ENCODE data around the gene MTERF2. TPM values are rescaled to one million over a fixed set of nuclear protein-coding genes. Genes with fewer than 3 reads are reported as not detected.

The MTERF2 gene
- total RNA-seq, 1 experiment from 2014 or later, result 5.0 TPM

DNA sequence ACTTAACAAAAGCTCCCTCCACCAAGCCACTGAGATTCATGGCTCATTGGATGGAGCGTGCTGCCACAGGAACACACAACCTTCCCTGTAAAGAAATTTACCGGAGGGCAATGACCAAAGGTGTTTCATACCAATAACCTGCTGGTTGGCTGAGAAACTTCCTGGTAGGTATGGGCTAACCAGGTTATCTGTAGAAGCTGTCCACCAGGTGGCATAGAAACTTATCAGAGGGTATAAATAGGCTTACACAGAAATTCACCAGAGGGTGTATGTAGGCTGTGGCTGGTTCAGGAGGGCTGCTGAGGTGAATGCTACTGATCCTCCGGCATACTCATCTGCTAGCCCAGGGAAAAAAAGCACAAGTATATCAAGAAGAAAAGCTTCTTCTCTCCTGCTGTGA is 27.1 kb upstream of the MTERF2 start:
- Histone ChIP-seq H2BK20ac (ENCODE audit: low read depth, low read length, poor library complexity, severe bottlenecking) (no peak overlapping the region), H4K91ac (ENCODE audit: insufficient read length, low read depth, low read length) (no peak overlapping the region), H3K23me2 (ENCODE audit: insufficient read length, low read depth, low read length, poor library complexity, severe bottlenecking) (no peaks in the 10 kb centered on the region), H3T11ph (ENCODE audit: low read length) (no peak overlapping the region), H3K4me2 (ENCODE audit: insufficient read depth, insufficient read length, low read length) (no peak overlapping the region), H3K27me3 (ENCODE audit: insufficient read depth, low read length) (no peaks in the 10 kb centered on the region), H3K18ac (ENCODE audit: insufficient read length, low read depth, low read length) (no peak overlapping the region), H3K4me1 (ENCODE audit: insufficient read depth, low read length) (no peaks in the 10 kb centered on the region), H2AK5ac (ENCODE audit: insufficient read length, low read length) (no peak overlapping the region), H2BK5ac (ENCODE audit: insufficient read length, low read length) (no peak overlapping the region), H3K9me3 (ENCODE audit: control insufficient read depth, low read depth, low read length) (no peaks in the 10 kb centered on the region), H3K23ac (ENCODE audit: insufficient read length, low read depth, low read length) (no peak overlapping the region), H4K8ac (replicated peaks; ENCODE audit: insufficient read length, low read depth, low read length) (no peak overlapping the region), H3K14ac (ENCODE audit: insufficient read depth, low read length) (no peak overlapping the region), H2AFZ (ENCODE audit: low read length) (no peak overlapping the region), H3K4ac (ENCODE audit: low read depth, low read length) (no peak overlapping the region), H2BK120ac (ENCODE audit: low read depth, low read length, poor library complexity, severe bottlenecking) (no peak overlapping the region), H2BK12ac (ENCODE audit: insufficient read length, low read depth, low read length) (no peak overlapping the region), H3K27ac (ENCODE audit: insufficient read length, low read depth, low read length) (no peak overlapping the region), H3K56ac (ENCODE audit: insufficient read length, low read depth, low read length) (no peak overlapping the region), H4K20me1 (ENCODE audit: control insufficient read depth, insufficient read depth, insufficient read length) (no peaks in the 10 kb centered on the region), H3K79me1 (ENCODE audit: insufficient read depth, low read depth, low read length, poor library complexity, severe bottlenecking) (no peaks in the 10 kb centered on the region), H3K79me2 (ENCODE audit: insufficient read depth, low read length) (no peaks in the 10 kb centered on the region), H2BK15ac (ENCODE audit: low read depth, low read length) (no peak overlapping the region), H3K9ac (ENCODE audit: extremely low read depth, insufficient read length, low read length) (no peak overlapping the region), H4K5ac (ENCODE audit: insufficient read length, low read depth, low read length) (no peak overlapping the region)
- DNase-seq, result peak; percentile 38
- H3K4me1 Mint-ChIP-seq, result no peaks in the 10 kb centered on the region
- no peaks in the 10 kb centered on the region for H3K27me3 Mint-ChIP-seq (ENCODE audit: low read depth)
- no CpG with 5 or more reads among the region's 3 CpGs for WGBS (ENCODE audit: extremely low coverage, insufficient read length, low lambda C conversion rate)
- TF ChIP-seq, protein P1, sequence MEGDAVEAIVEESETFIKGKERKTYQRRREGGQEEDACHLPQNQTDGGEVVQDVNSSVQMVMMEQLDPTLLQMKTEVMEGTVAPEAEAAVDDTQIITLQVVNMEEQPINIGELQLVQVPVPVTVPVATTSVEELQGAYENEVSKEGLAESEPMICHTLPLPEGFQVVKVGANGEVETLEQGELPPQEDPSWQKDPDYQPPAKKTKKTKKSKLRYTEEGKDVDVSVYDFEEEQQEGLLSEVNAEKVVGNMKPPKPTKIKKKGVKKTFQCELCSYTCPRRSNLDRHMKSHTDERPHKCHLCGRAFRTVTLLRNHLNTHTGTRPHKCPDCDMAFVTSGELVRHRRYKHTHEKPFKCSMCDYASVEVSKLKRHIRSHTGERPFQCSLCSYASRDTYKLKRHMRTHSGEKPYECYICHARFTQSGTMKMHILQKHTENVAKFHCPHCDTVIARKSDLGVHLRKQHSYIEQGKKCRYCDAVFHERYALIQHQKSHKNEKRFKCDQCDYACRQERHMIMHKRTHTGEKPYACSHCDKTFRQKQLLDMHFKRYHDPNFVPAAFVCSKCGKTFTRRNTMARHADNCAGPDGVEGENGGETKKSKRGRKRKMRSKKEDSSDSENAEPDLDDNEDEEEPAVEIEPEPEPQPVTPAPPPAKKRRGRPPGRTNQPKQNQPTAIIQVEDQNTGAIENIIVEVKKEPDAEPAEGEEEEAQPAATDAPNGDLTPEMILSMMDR (conservative IDR thresholded peaks at IDR 0.05), result peak; percentile 49; the same call in 2 of the 3 replicates
- H3K27ac Mint-ChIP-seq, result no peak overlapping the region
- H3K36me3 Mint-ChIP-seq (ENCODE audit: insufficient read depth in 1 of 3, low read depth in 3 of 3), result no peaks in the 10 kb centered on the region; a peak in 1 of 7 replicates
- H3K4me3 Mint-ChIP-seq, result no peak overlapping the region
- no peaks in the 10 kb centered on the region for H3K9me3 Mint-ChIP-seq

All from H9 (cell line).